ENCODE results near the gene SCP2D1. TPM values are rescaled to one million over a fixed set of nuclear protein-coding genes. Genes with fewer than 3 reads are reported as not detected.

Gene SCP2D1
- polyA plus RNA-seq, 3 donors = not detected

- no peaks in the 10 kb centered on the region for H3K36me3 ChIP-seq (replicated peaks in 1 of 2; ENCODE audit: control insufficient read depth in 1 of 2, insufficient read depth in 2 of 2, low read length in 2 of 2)
- H3K9ac ChIP-seq (ENCODE audit: insufficient read depth, low read length, poor library complexity, severe bottlenecking) = no peak overlapping the region
- no peak overlapping the region for H2AFZ ChIP-seq (ENCODE audit: insufficient read depth, low read depth, low read length, poor library complexity, severe bottlenecking)
- H3K9me3 ChIP-seq (replicated peaks in 1 of 2; ENCODE audit: control insufficient read depth in 1 of 2, insufficient read depth in 1 of 2, low read length in 2 of 2) = no peaks in the 10 kb centered on the region
- H3K27me3 Mint-ChIP-seq (ENCODE audit: low read depth in 3 of 3) = peaks cover 0 to 2% (median 0%) of the 10 kb centered on the region in 3 donors
- H3K27ac Mint-ChIP-seq = no peak overlapping the region
- H3K9me3 Mint-ChIP-seq = peaks cover 0 to 5% (median 0%) of the 10 kb centered on the region in 7 donors
- no peak overlapping the region for H3K4me3 Mint-ChIP-seq
- H3K4me1 Mint-ChIP-seq = no peaks in the 10 kb centered on the region
- DNase-seq = no peak
- no peaks in the 10 kb centered on the region for H3K27me3 ChIP-seq (ENCODE audit: control insufficient read depth in 2 of 2, insufficient read depth in 2 of 2, low read length in 2 of 2)
- H3K79me2 ChIP-seq (ENCODE audit: insufficient read depth, low read length) = no peaks in the 10 kb centered on the region
- no peaks in the 10 kb centered on the region for H3K4me1 ChIP-seq (ENCODE audit: control insufficient read depth in 1 of 2, insufficient read depth in 2 of 2, low read length in 2 of 2)
- no peak overlapping the region for H3K27ac ChIP-seq (ENCODE audit: low read depth in 1 of 2, low read length in 2 of 2)
- intact Hi-C loops (cut with micrococcal nuclease) = no loop called here
- 94% methylated on average over 2 of the region's 9 CpGs for WGBS (ENCODE audit: insufficient coverage)
- H3K4me2 ChIP-seq (replicated peaks; ENCODE audit: extremely low read depth, low read length, poor library complexity, severe bottlenecking) = no peak overlapping the region
- no peak for TF ChIP-seq CTCF (IDR thresholded peaks at IDR 0.05)
- H3K36me3 Mint-ChIP-seq = no peaks in the 10 kb centered on the region
- H3K4me3 ChIP-seq (replicated peaks in 1 of 3; ENCODE audit: low read depth in 2 of 3, low read length in 3 of 3) = no peak overlapping the region
- H4K20me1 ChIP-seq (ENCODE audit: insufficient read depth, low read length) = no peaks in the 10 kb centered on the region
These were observed 33.0 kb upstream of the SCP2D1 start for GRCh38 chr20:18780385-18781130.

GRCh38 chr20:18781509-18781908, 32.1 kb upstream of the SCP2D1 start:
- Mint-ChIP-seq H3K4me3 (no peak overlapping the region), H3K36me3 (no peaks in the 10 kb centered on the region), H3K9me3 (peaks cover 0 to 5% (median 0%) of the 10 kb centered on the region in 7 donors), H3K27ac (no peak overlapping the region), H3K4me1 (no peaks in the 10 kb centered on the region), H3K27me3 (ENCODE audit: low read depth in 3 of 3) (peaks cover 0 to 2% (median 0%) of the 10 kb centered on the region in 3 donors)
- Histone ChIP-seq H3K4me1 (ENCODE audit: control insufficient read depth in 1 of 2, insufficient read depth in 2 of 2, low read length in 2 of 2) (no peaks in the 10 kb centered on the region), H3K79me2 (ENCODE audit: insufficient read depth, low read length) (no peaks in the 10 kb centered on the region), H3K36me3 (replicated peaks in 1 of 2; ENCODE audit: control insufficient read depth in 1 of 2, insufficient read depth in 2 of 2, low read length in 2 of 2) (no peaks in the 10 kb centered on the region), H2AFZ (ENCODE audit: insufficient read depth, low read depth, low read length, poor library complexity, severe bottlenecking) (no peak overlapping the region), H3K4me2 (replicated peaks; ENCODE audit: extremely low read depth, low read length, poor library complexity, severe bottlenecking) (no peak overlapping the region), H3K4me3 (replicated peaks in 1 of 3; ENCODE audit: low read depth in 2 of 3, low read length in 3 of 3) (no peak overlapping the region), H3K27ac (ENCODE audit: low read depth in 1 of 2, low read length in 2 of 2) (no peak overlapping the region), H3K27me3 (ENCODE audit: control insufficient read depth in 2 of 2, insufficient read depth in 2 of 2, low read length in 2 of 2) (no peaks in the 10 kb centered on the region), H4K20me1 (ENCODE audit: insufficient read depth, low read length) (no peaks in the 10 kb centered on the region), H3K9me3 (replicated peaks in 1 of 2; ENCODE audit: control insufficient read depth in 1 of 2, insufficient read depth in 1 of 2, low read length in 2 of 2) (no peaks in the 10 kb centered on the region), H3K9ac (ENCODE audit: insufficient read depth, low read length, poor library complexity, severe bottlenecking) (no peak overlapping the region)
- DNase-seq = no peak
- intact Hi-C loops (cut with micrococcal nuclease) = no loop called here
- WGBS (ENCODE audit: insufficient coverage) = 80% methylated on average over 3 of the region's 3 CpGs
- no peak for TF ChIP-seq CTCF (IDR thresholded peaks at IDR 0.05)

Data from CD14-positive monocyte (primary cell).